Measurements from ENCODE around the gene ARSA. TPM values are rescaled to one million over a fixed set of nuclear protein-coding genes. Genes with fewer than 3 reads are reported as not detected.

Gene ARSA
- total RNA-seq, 1 donor from 2014 or later: 44.2 TPM

DNA sequence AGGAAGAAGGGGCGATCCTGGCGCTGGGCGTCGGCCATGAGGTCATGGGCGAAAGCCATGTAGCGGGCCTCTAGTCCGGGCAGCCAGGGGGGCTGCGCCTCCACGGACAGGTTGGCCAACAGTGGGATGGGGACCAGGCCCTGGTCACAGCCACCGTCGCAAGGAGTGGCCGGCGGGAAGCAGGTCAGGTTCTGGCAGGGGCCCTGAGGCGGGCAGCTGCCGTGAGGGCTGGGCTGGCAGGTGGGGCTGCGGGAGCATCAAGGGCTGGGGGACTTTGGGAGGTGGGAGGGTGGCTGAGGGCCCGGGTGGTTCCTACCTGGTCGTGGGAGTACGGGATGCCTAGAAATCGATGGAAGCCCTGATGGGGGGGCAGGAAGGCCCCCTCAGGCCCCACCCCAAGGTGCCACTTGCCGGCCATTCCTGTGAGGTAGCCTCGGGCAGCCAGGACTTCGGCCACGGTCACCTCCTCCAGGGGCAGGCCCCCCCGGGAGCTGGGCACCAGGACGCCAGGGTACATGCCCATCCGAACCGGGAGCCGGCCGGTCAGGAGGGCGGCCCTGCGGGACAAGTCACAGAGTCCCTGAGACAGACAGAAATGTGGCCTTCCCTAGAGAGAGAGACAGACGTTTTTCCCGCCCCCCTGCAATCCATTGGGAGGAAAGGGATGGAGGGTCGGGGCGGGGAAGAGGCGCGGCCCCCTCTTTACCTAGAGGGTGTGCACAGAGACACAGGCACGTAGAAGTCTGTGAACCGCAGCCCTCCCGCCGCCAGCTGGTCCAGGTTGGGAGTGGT is 906 bp downstream of the ARSA start:
- H3K27me3 ChIP-seq: no peaks in the 10 kb centered on the region
- no peaks in the 10 kb centered on the region for H3K36me3 ChIP-seq
- intact Hi-C loops (cut with DNase I): no loop called here
- TF ChIP-seq POLR2AphosphoS5 (IDR thresholded peaks at IDR 0.05; ENCODE audit: insufficient read depth in 1 of 2, low read depth in 1 of 2) (no peak), POLR2A (IDR thresholded peaks at IDR 0.05) (no peak)
- TF ChIP-seq, protein P1, sequence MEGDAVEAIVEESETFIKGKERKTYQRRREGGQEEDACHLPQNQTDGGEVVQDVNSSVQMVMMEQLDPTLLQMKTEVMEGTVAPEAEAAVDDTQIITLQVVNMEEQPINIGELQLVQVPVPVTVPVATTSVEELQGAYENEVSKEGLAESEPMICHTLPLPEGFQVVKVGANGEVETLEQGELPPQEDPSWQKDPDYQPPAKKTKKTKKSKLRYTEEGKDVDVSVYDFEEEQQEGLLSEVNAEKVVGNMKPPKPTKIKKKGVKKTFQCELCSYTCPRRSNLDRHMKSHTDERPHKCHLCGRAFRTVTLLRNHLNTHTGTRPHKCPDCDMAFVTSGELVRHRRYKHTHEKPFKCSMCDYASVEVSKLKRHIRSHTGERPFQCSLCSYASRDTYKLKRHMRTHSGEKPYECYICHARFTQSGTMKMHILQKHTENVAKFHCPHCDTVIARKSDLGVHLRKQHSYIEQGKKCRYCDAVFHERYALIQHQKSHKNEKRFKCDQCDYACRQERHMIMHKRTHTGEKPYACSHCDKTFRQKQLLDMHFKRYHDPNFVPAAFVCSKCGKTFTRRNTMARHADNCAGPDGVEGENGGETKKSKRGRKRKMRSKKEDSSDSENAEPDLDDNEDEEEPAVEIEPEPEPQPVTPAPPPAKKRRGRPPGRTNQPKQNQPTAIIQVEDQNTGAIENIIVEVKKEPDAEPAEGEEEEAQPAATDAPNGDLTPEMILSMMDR (IDR thresholded peaks at IDR 0.05): no peak
- peak overlapping the region; percentile 77 for H3K27ac ChIP-seq
- H3K4me1 ChIP-seq: peaks cover 26% of the 10 kb centered on the region
- no peaks in the 10 kb centered on the region for H3K9me3 ChIP-seq
- H3K4me3 ChIP-seq: peak overlapping the region; percentile 58 to 85
- DNase-seq (ENCODE audit: extremely low spot score in 2 of 2): peak; percentile 83 to 95

DNA sequence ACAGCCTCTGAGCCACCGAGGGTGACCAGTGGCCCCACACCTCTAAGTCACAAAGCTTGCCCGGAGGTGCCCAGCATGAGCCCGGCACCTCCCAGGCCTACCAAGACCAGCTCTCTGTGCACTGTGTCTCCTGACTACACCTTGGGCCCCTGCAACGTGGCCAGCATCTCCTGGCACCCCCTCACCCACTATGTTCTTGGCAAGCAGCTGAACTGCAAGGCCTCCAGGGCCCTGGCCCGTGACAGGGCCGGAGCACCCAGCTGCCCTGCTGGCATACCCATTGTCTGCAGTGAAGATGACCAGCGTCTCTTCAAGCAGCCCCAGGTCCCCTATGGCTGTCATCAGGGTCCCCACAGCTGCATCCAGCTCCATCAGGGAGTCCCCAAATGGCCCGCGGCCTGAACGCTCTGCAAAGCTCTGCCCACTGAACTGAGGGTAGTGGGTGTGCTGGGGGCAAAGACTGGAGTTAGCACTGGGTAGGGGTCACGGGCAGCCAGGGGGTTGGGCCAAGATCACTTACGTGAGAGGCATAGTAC is 1.6 kb downstream of the ARSA start:
- Histone ChIP-seq H3K36me3 (no peaks in the 10 kb centered on the region), H3K4me1 (peaks cover 33% of the 10 kb centered on the region), H3K27ac (no peak overlapping the region), H3K4me3 (no peak overlapping the region), H3K27me3 (no peaks in the 10 kb centered on the region), H3K9me3 (no peaks in the 10 kb centered on the region)
- DNase-seq (ENCODE audit: extremely low spot score in 2 of 2): peak; percentile 86 to 95
- intact Hi-C loops (cut with DNase I): no loop called here
- no peak for TF ChIP-seq POLR2A (IDR thresholded peaks at IDR 0.05)
- no peak for TF ChIP-seq POLR2AphosphoS5 (IDR thresholded peaks at IDR 0.05; ENCODE audit: insufficient read depth in 1 of 2, low read depth in 1 of 2)
- TF ChIP-seq, protein P1 (IDR thresholded peaks at IDR 0.05): no peak

DNA sequence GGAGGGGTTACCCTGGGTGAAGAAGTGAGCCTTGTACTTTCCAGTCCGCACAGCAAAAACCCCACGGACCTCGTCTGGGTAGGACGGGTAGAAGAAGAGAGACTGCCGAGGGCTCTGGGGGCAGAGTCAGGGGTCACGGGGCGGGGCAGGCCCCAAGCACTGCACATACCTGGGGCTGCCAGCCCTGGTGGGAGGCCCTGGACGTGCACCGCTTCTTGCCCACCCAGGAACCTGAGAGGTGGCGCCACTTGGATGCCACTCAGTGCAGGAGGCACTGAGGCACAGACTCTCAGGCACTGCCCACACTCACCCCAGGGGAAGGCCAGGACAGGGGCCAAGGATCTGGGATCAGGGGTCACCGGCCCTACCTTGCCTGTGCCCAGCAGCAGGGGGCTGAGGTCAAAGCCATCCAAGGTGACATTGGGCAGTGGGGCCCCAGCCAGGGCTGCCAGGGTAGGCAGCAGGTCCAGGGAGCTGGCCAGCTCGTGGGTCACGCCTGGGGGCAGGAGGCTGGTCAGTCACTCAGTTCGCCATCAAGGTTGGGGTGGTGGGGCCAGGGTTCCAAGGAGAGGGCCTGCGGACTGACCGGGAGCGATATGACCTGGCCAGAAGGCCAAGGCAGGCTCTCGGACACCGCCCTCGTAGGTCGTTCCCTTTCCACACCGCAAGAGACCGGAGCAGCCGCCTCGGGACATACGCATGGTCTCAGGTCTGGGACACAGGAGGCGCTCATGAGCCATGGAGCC is 2.2 kb downstream of the ARSA start:
- H3K9me3 ChIP-seq: no peaks in the 10 kb centered on the region
- TF ChIP-seq POLR2AphosphoS5 (IDR thresholded peaks at IDR 0.05; ENCODE audit: insufficient read depth in 1 of 2, low read depth in 1 of 2) (no peak), POLR2A (IDR thresholded peaks at IDR 0.05) (no peak)
- TF ChIP-seq, protein P1 (IDR thresholded peaks at IDR 0.05): no peak
- peaks cover 38% of the 10 kb centered on the region for H3K4me1 ChIP-seq
- no peak overlapping the region for H3K4me3 ChIP-seq
- intact Hi-C loops (cut with DNase I): no loop called here
- DNase-seq (ENCODE audit: extremely low spot score in 2 of 2): peak in 1 of 2 donors; percentile 91
- no peak overlapping the region for H3K27ac ChIP-seq
- no peaks in the 10 kb centered on the region for H3K36me3 ChIP-seq
- H3K27me3 ChIP-seq: no peaks in the 10 kb centered on the region

DNA sequence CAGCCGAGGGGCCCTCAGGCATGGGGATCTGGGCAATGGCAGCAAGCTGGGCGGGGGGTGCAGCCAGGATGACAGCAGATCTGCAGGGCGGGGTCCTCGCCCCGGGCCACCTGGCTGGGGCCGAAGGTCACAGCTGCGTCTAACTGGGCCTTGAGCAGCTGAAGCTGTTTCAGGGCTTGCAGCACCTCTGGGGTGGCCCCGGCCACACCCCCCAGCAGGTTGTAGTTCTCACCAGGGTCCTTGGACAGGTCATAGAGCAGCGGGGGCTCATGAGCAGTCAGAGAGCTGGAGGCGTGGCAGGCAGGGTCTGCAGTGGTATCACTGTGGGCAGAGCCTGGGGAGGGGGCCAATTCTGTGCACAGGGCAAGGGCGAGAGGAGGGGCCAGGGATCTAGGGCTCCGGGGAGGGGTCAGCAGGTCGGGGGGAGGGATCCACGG is 2.8 kb downstream of the ARSA start:
- TF ChIP-seq POLR2AphosphoS5 (IDR thresholded peaks at IDR 0.05; ENCODE audit: insufficient read depth in 1 of 2, low read depth in 1 of 2) (no peak), POLR2A (IDR thresholded peaks at IDR 0.05) (no peak)
- TF ChIP-seq, protein P1 (IDR thresholded peaks at IDR 0.05): no peak
- H3K4me3 ChIP-seq: no peak overlapping the region
- no peaks in the 10 kb centered on the region for H3K27me3 ChIP-seq
- intact Hi-C loops (cut with DNase I): no loop called here
- H3K36me3 ChIP-seq: no peaks in the 10 kb centered on the region
- no peaks in the 10 kb centered on the region for H3K9me3 ChIP-seq
- no peak overlapping the region for H3K27ac ChIP-seq
- H3K4me1 ChIP-seq: peaks cover 44% of the 10 kb centered on the region
- peak in 1 of 2 donors; percentile 84 for DNase-seq (ENCODE audit: extremely low spot score in 2 of 2)
